H1 (cell line): Measurements from ENCODE around the gene ZNF532. TPM values are rescaled to one million over a fixed set of nuclear protein-coding genes. Genes with fewer than 3 reads are reported as not detected.

Experiments used
- CTCF ChIA-PET: fragments of 300-600 bp; sonication (Branson Sonifier 250); formaldehyde crosslinking; loops from one replicate; lab custom pipeline; 2021; ENCODE audit not compliant: partially characterized antibody; lab: Charles Lee
- POLR2A ChIA-PET: fragments of 300-600 bp; sonication (Branson Sonifier 250); formaldehyde crosslinking; loops from one replicate; lab custom pipeline; 2021; ENCODE audit warnings: inconsistent platforms; ENCODE audit not compliant: partially characterized antibody; lab: Charles Lee
- DNase-seq, 2 experiments: peaks; one replicate each; pipeline versions ENCODE4 v3.0.0 to v3.0.0-alpha.2; 2010 to 2022; ENCODE audit warnings: low spot score in 2 of 2, low read depth in 1 of 2, mixed read lengths in 1 of 2
- FAIRE-seq: peaks from 2 replicates; lab custom pipeline; 2011; peaks lifted over from hg19 to GRCh38; lab: Jason Lieb, UNC
- H2AFZ ChIP-seq: 2 replicates; pipeline ENCODE4 v1.8.1; 2012; ENCODE audit warnings: low read length, inconsistent platforms
- H2AK5ac ChIP-seq: 2 replicates; pipeline ENCODE4 v1.6.1; 2013; ENCODE audit warnings: low read depth, low read length
- H2BK120ac ChIP-seq: replicated peaks from 2 replicates; pipeline ENCODE3; 2013; ENCODE audit warnings: low read depth, low read length, inconsistent platforms
- H2BK12ac ChIP-seq: 2 replicates; pipeline ENCODE4 v1.6.1; 2013; ENCODE audit warnings: low read depth, low read length
- H2BK15ac ChIP-seq: 2 replicates; pipeline ENCODE4 v1.6.1; 2013; ENCODE audit warnings: low read length
- H2BK20ac ChIP-seq: 2 replicates; pipeline ENCODE4 v1.6.1; 2013; ENCODE audit warnings: low read length
- H2BK5ac ChIP-seq: 2 replicates; pipeline ENCODE4 v1.6.1; 2013; ENCODE audit warnings: low read depth, low read length
- H3K14ac ChIP-seq: 2 replicates; pipeline ENCODE4 v1.6.1; 2013; ENCODE audit warnings: inconsistent platforms; ENCODE audit not compliant: insufficient read length
- H3K18ac ChIP-seq: 2 replicates; pipeline ENCODE4 v1.6.1; 2013; ENCODE audit warnings: low read length; ENCODE audit errors: extremely low read depth
- H3K23ac ChIP-seq: 2 replicates; pipeline ENCODE4 v1.6.1; 2013; ENCODE audit warnings: inconsistent platforms; ENCODE audit not compliant: insufficient read length
- H3K23me2 ChIP-seq: 2 replicates; pipeline ENCODE4 v1.6.1; 2013; ENCODE audit warnings: low read depth, low read length
- H3K27ac ChIP-seq: 2 replicates; pipeline ENCODE4 v1.6.1; 2011; ENCODE audit warnings: low read depth, low read length, inconsistent platforms
- H3K27me3 ChIP-seq, 4 experiments: replicated peaks in 1 of 4; 1 replicate in 1 of 4; 2 replicates in 3 of 4; pipeline versions ENCODE4 v1.6.1 to v1.8.1; 2011 to 2013; ENCODE audit warnings: low read length in 3 of 4, mild to moderate bottlenecking in 3 of 4, inconsistent platforms in 2 of 4, mixed read lengths in 2 of 4, moderate library complexity in 1 of 4; ENCODE audit not compliant: control insufficient read depth in 3 of 4, insufficient read depth in 3 of 4; ENCODE audit errors: extremely low read depth in 1 of 4
- H3K36me3 ChIP-seq, 4 experiments: 2 replicates each; pipeline versions ENCODE4 v1.6.1 to v1.8.1; 2011 to 2013; ENCODE audit warnings: mild to moderate bottlenecking in 4 of 4, low read length in 3 of 4, moderate library complexity in 2 of 4, control low read depth in 1 of 4, inconsistent platforms in 1 of 4; ENCODE audit not compliant: insufficient read depth in 4 of 4, control insufficient read depth in 2 of 4
- H3K4ac ChIP-seq: replicated peaks from 2 replicates; pipeline ENCODE3; 2013; ENCODE audit warnings: low read length, low read depth, mixed read lengths, inconsistent platforms; ENCODE audit not compliant: insufficient read length
- H3K4me1 ChIP-seq, 4 experiments: replicated peaks in 1 of 4; 1 replicate in 1 of 4; 2 replicates in 3 of 4; pipeline versions ENCODE4 v1.6.1 to v1.8.1; 2011 to 2013; ENCODE audit warnings: low read length in 3 of 4, inconsistent platforms in 2 of 4, mixed read lengths in 1 of 4; ENCODE audit not compliant: insufficient read depth in 4 of 4, control insufficient read depth in 3 of 4
- H3K4me2 ChIP-seq, 2 experiments: 2 replicates each; pipeline versions ENCODE4 v1.6.1 to v1.8.1; 2011 to 2013; ENCODE audit warnings: low read depth in 2 of 2, low read length in 2 of 2, control low read depth in 1 of 2, inconsistent platforms in 1 of 2, mild to moderate bottlenecking in 1 of 2; ENCODE audit not compliant: insufficient read depth in 1 of 2
- H3K4me3 ChIP-seq, 4 experiments: fragments of 200-600, 300-600 bp in 1 of 4; sonication (generic), shearing (Covaris generic), sonication (Bioruptor Twin) in 1 of 4; 2 replicates each; pipeline versions ENCODE4 v1.5.1 to v1.8.1; 2011 to 2016; ENCODE audit warnings: low read length in 4 of 4, low read depth in 3 of 4, control low read depth in 2 of 4, inconsistent platforms in 2 of 4, mild to moderate bottlenecking in 2 of 4, mixed read lengths in 1 of 4, moderate library complexity in 1 of 4; ENCODE audit not compliant: insufficient read depth in 2 of 4; ENCODE audit errors: extremely low read depth in 1 of 4
- H3K56ac ChIP-seq: replicated peaks from 2 replicates; pipeline ENCODE3; 2013; ENCODE audit warnings: low read depth, mild to moderate bottlenecking, mixed read lengths, low read length, inconsistent platforms; ENCODE audit not compliant: insufficient read length
- H3K79me1 ChIP-seq: 2 replicates; pipeline ENCODE4 v1.6.1; 2013; ENCODE audit warnings: low read depth, low read length, control low read depth
- H3K79me2 ChIP-seq, 2 experiments: 2 replicates each; pipeline versions ENCODE4 v1.6.1 to v1.8.1; 2012 to 2013; ENCODE audit warnings: low read length in 2 of 2, mild to moderate bottlenecking in 2 of 2, inconsistent platforms in 1 of 2; ENCODE audit not compliant: insufficient read depth in 2 of 2, control insufficient read depth in 1 of 2
- H3K9ac ChIP-seq, 4 experiments: replicated peaks in 1 of 4; 1 replicate in 1 of 4; 2 replicates in 3 of 4; pipeline versions ENCODE4 v1.6.1 to v1.8.1; 2011 to 2013; ENCODE audit warnings: low read depth in 3 of 4, low read length in 3 of 4, control low read depth in 2 of 4, mild to moderate bottlenecking in 2 of 4, moderate library complexity in 2 of 4, inconsistent platforms in 1 of 4; ENCODE audit errors: extremely low read depth in 1 of 4
- H3K9me3 ChIP-seq, 2 experiments: 2 replicates each; pipeline versions ENCODE4 v1.6.1 to v1.8.1; 2012 to 2013; ENCODE audit warnings: mild to moderate bottlenecking in 2 of 2, moderate library complexity in 2 of 2, control low read depth in 1 of 2, inconsistent platforms in 1 of 2, low read depth in 1 of 2, low read length in 1 of 2, mixed read lengths in 1 of 2; ENCODE audit not compliant: insufficient read depth in 2 of 2
- H4K20me1 ChIP-seq, 2 experiments: replicated peaks in 1 of 2; 2 replicates each; pipeline versions ENCODE3 to v1.8.1; 2011 to 2013; ENCODE audit warnings: inconsistent platforms in 2 of 2, low read length in 2 of 2, mild to moderate bottlenecking in 1 of 2; ENCODE audit not compliant: insufficient read depth in 2 of 2, control insufficient read depth in 1 of 2
- H4K5ac ChIP-seq: 2 replicates; pipeline ENCODE4 v1.6.1; 2013; ENCODE audit warnings: low read length, low read depth, mixed read lengths, inconsistent platforms; ENCODE audit not compliant: insufficient read length
- H4K8ac ChIP-seq: 2 replicates; pipeline ENCODE4 v1.8.0; 2013; ENCODE audit warnings: mild to moderate bottlenecking, moderate library complexity, low read length, inconsistent platforms; ENCODE audit not compliant: insufficient read depth; ENCODE audit errors: extremely low read depth
- H4K91ac ChIP-seq: replicated peaks from 2 replicates; pipeline ENCODE3; 2013; ENCODE audit warnings: low read length, mixed read lengths, inconsistent platforms; ENCODE audit not compliant: insufficient read length
- HDAC2 ChIP-seq, 2 experiments: fragments of 300-600 bp in 1 of 2; sonication (generic) in 1 of 2; IDR thresholded peaks; 2 replicates each; pipeline ENCODE4 v1.6.1; 2011 to 2012; ENCODE audit warnings: low read depth in 2 of 2, low read length in 2 of 2, mild to moderate bottlenecking in 2 of 2, moderate library complexity in 2 of 2, borderline replicate concordance in 1 of 2, inconsistent platforms in 1 of 2
- POLR2A ChIP-seq, 2 experiments: IDR thresholded peaks; 1 replicate in 1 of 2; 2 replicates in 1 of 2; pipeline ENCODE4 v1.6.1; 2011; ENCODE audit warnings: low read depth in 2 of 2, low read length in 2 of 2, mild to moderate bottlenecking in 2 of 2; ENCODE audit errors: control extremely low read depth in 1 of 2
- WGBS, 2 experiments: shearing (Covaris generic) in 1 of 2; methylation state at CpG; one replicate each; pipeline versions ENCODE4 v1.1.6 to v1.1.7; 2013 to 2015; ENCODE audit warnings: low lambda C conversion rate in 2 of 2, mixed read lengths in 2 of 2, inconsistent platforms in 1 of 2, low coverage in 1 of 2, missing lambda C conversion rate in 1 of 2; ENCODE audit not compliant: insufficient replicate concordance in 2 of 2, insufficient coverage in 1 of 2, insufficient read length in 1 of 2; ENCODE audit errors: extremely low coverage in 1 of 2, missing lambda C conversion rate in 1 of 2; 5-methylcytosine and 5-hydroxymethylcytosine counted together
- polyA plus RNA-seq, 7 experiments: library from polyadenylated mRNA; depleted of rRNA in 3 of 7; stranded (reverse) in 5 of 7; unstranded in 2 of 7; fragments of >200 nt in 5 of 7; fragments of 200-250 nt in 2 of 7; gene quantifications; 1 replicate in 5 of 7; 2 replicates in 1 of 7; 4 replicates in 1 of 7; pipeline versions ENCODE4 v1.2.1 to v1.2.3, GENCODE V29; 2011 to 2013; ENCODE audit warnings: missing spikeins in 2 of 7, mixed read lengths in 2 of 7
- total RNA-seq: library from RNA; stranded (reverse); fragmentation: NEBNext Ultra II Directional; extraction: Animal tissue kit (Norgen Biotek cat#: 25700); gene quantifications from 2 replicates; pipeline ENCODE4 v1.2.1, GENCODE V29; 2021

The ZNF532 gene
- total and polyA plus RNA-seq, 2 of the 8 experiments (the other 6 are each of a cell fraction or from before 2014, with no cell fraction given) = 143 to 240 TPM

- no peak for TF ChIP-seq HDAC2 (IDR thresholded peaks at IDR 0.05; ENCODE audit: borderline replicate concordance in 1 of 2, low read depth in 2 of 2, low read length in 2 of 2)
- peak in 1 of 2 experiments; percentile 24; a peak in 1 of 3 replicates for TF ChIP-seq POLR2A (IDR thresholded peaks at IDR 0.05; ENCODE audit: control extremely low read depth in 1 of 2, low read depth in 2 of 2, low read length in 2 of 2)
- H3K56ac ChIP-seq = no peak overlapping the region
- H3K79me1 ChIP-seq = no peaks in the 10 kb centered on the region; the same call in 1 of the 2 replicates
- DNase-seq = no peak
- no peaks in the 10 kb centered on the region for H3K27me3 ChIP-seq
- H3K23me2 ChIP-seq = no peaks in the 10 kb centered on the region
- no peak overlapping the region for H3K23ac ChIP-seq
- no peak overlapping the region for H3K18ac ChIP-seq
- no peak overlapping the region for H3K27ac ChIP-seq
- H2BK15ac ChIP-seq = no peak overlapping the region
- H2BK5ac ChIP-seq = no peak overlapping the region
- no peak overlapping the region for H2BK20ac ChIP-seq
- H3K79me2 ChIP-seq = peaks cover 3 to 72% of the 10 kb centered on the region in 2 experiments; a peak in 3 of 4 replicates
- no peak overlapping the region for H3K14ac ChIP-seq
- no peak overlapping the region for H2AK5ac ChIP-seq
- FAIRE-seq = no peak
- H4K5ac ChIP-seq = no peak overlapping the region
- ChIA-PET POLR2A (interaction anchor here (0.9 to 2.7 kb wide), 7 partner anchors 8 to 64 kb away, joined by 3 to 9 read pairs (median 3); no protein-coding TSS in a partner anchor), CTCF (interaction anchor here (0.8 to 1.6 kb wide), 7 partner anchors 12 to 192 kb away, joined by 3 to 6 read pairs (median 4); no protein-coding TSS in a partner anchor)
- H3K4me3 ChIP-seq = no peak overlapping the region
- H3K4me2 ChIP-seq = no peak overlapping the region
- H4K91ac ChIP-seq = no peak overlapping the region
- WGBS, 2 experiments = 100% methylated on average over 1 of the region's 1 CpG; no CpG with 5 or more reads in 1 of the 2 experiments
- no peak overlapping the region for H3K4ac ChIP-seq
- H3K9me3 ChIP-seq = no peaks in the 10 kb centered on the region
- H2AFZ ChIP-seq = no peak overlapping the region
- H4K8ac ChIP-seq = no peak overlapping the region
- no peak overlapping the region for H2BK120ac ChIP-seq
- no peak overlapping the region for H2BK12ac ChIP-seq
- no peak overlapping the region for H3K9ac ChIP-seq
- no peaks in the 10 kb centered on the region for H3K4me1 ChIP-seq
- peaks cover 7% of the 10 kb centered on the region in 2 experiments for H4K20me1 ChIP-seq
- H3K36me3 ChIP-seq = peaks cover 7 to 72% (median 35%) of the 10 kb centered on the region in 4 experiments
Observed at GRCh38 chr18:58960508-58960907, 95.8 kb downstream of the ZNF532 start.
